ENCODE measurements around the gene BCKDK. TPM values are rescaled to one million over a fixed set of nuclear protein-coding genes. Genes with fewer than 3 reads are reported as not detected.

Gene BCKDK
- total and polyA plus RNA-seq, 2 of the 8 experiments (the other 6 are each of a cell fraction or from before 2014, with no cell fraction given) = 49.6 to 77.1 TPM

DNA sequence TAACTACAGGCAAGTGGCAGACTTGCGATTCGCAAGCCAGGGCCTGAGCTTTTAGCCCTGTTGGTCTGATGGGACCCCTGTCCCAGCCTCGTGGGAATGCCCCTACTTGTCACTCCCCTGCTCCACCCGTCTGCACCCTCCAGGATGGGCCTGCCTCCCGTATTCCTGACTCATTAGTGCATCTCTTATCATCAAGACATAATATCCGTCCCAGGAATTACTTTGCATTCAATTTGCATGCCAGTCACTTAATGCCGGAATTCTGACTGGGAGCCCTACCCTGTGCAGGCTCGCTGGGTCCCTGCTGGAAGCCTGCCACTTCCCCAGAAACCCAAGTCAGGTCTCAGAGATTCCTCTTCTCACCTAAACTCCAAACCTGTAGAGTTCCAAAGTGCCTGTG is 22.8 kb upstream of the BCKDK start (continued):
- no peak for TF ChIP-seq CTBP2 (IDR thresholded peaks at IDR 0.05; ENCODE audit: borderline replicate concordance, insufficient read depth, insufficient read length, low read length)
- TF ChIP-seq BRCA1 (IDR thresholded peaks at IDR 0.05; ENCODE audit: low read depth, low read length) = no peak
- TF ChIP-seq CEBPB (IDR thresholded peaks at IDR 0.05; ENCODE audit: low read depth, low read length) = no peak
- TF ChIP-seq TCF12 (IDR thresholded peaks at IDR 0.05; ENCODE audit: low read depth, low read length) = no peak
- TF ChIP-seq TBP (IDR thresholded peaks at IDR 0.05; ENCODE audit: low read depth, low read length) = no peak
- TF ChIP-seq TAF1 (IDR thresholded peaks at IDR 0.05; ENCODE audit: low read depth, low read length) = no peak
